NT2/D1 (cell line): ENCODE measurements around the gene PPFIBP1.

ENCODE experiments used
- SUZ12 ChIP-seq: IDR thresholded peaks from 2 replicates; pipeline ENCODE4 v1.6.1; 2011; ENCODE audit not compliant: insufficient read length, insufficient read depth; ENCODE audit errors: extremely low read depth
- ZNF274 ChIP-seq: IDR thresholded peaks from 2 replicates; pipeline ENCODE4 v1.6.1; 2011; ENCODE audit warnings: mild to moderate bottlenecking, low read depth, low read length

- no peak for TF ChIP-seq SUZ12
- no peak for TF ChIP-seq ZNF274
Observed at GRCh38 chr12:27585739-27586265, 61.8 kb downstream of the PPFIBP1 start.
